ENCODE data around the gene TRMT44. TPM values are rescaled to one million over a fixed set of nuclear protein-coding genes. Genes with fewer than 3 reads are reported as not detected.

TRMT44 gene, protein sequence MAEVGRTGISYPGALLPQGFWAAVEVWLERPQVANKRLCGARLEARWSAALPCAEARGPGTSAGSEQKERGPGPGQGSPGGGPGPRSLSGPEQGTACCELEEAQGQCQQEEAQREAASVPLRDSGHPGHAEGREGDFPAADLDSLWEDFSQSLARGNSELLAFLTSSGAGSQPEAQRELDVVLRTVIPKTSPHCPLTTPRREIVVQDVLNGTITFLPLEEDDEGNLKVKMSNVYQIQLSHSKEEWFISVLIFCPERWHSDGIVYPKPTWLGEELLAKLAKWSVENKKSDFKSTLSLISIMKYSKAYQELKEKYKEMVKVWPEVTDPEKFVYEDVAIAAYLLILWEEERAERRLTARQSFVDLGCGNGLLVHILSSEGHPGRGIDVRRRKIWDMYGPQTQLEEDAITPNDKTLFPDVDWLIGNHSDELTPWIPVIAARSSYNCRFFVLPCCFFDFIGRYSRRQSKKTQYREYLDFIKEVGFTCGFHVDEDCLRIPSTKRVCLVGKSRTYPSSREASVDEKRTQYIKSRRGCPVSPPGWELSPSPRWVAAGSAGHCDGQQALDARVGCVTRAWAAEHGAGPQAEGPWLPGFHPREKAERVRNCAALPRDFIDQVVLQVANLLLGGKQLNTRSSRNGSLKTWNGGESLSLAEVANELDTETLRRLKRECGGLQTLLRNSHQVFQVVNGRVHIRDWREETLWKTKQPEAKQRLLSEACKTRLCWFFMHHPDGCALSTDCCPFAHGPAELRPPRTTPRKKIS
- total RNA-seq (2021): 17.4 and 17.9 TPM in 2 replicates
- Bru-seq, nascent RNA: percentile 68 among the genes with signal in this experiment
- BruChase-seq, experiment 1, labeled RNA remaining after a 2-hour chase: percentile 73 among the genes with signal in this experiment
- BruChase-seq, experiment 2, labeled RNA remaining after a 6-hour chase: percentile 66 among the genes with signal in this experiment
- long read RNA-seq, partial matches to known transcripts: 0 of 7 reads
- long read RNA-seq, other reads (novel, unspliced or antisense): 4 of 7 reads

DNA sequence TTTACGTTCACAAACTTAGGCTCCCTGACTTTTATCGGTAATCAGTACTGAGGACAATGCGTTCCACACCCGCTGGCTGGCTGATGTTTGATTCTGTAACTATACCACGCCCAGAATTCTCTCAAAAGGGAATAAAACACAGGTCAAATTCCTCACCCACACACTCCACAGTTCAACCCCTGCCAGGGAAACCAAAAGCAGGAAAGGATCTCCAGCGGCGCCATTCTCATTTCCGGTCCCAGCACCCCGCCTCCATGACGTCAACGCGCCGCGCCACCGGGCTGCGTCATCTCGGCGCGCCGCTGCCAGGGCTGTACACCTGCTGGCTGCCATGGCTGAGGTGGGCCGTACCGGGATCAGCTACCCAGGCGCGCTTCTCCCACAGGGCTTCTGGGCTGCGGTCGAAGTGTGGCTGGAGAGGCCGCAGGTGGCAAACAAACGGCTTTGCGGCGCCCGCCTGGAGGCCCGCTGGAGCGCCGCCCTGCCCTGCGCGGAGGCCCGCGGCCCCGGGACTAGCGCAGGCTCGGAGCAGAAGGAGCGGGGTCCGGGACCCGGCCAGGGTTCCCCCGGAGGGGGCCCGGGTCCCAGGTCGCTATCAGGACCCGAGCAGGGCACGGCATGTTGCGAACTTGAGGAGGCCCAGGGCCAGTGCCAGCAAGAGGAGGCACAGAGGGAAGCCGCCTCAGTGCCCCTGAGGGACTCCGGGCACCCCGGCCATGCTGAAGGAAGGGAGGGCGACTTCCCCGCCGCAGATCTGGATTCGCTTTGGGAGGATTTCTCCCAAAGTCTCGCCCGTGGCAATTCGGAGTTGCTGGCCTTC lies at the start of gene TRMT44, which contains the start of gene ACOX3:
Gene TRMT44, plus strand, starts transcription at position 286 of the 820 bp plus-strand sequence. Its CDS starts 46 bp downstream, at position 332.
Gene ACOX3, minus strand, starts transcription at position 232 of the 820 bp plus-strand sequence. CDS start 24,202 bp downstream, outside the sequence.
- Histone ChIP-seq H3K4me3 (peak within 1 kb of the TSS; percentile 82), H2AFZ (peak within 1 kb of the TSS; percentile 91), H3K27me3 (ENCODE audit: insufficient read depth, low read depth) (no peaks in the 10 kb centered on the region), H3K9me2 (ENCODE audit: insufficient read depth) (no peaks in the 10 kb centered on the region), H4K20me1 (ENCODE audit: insufficient read depth) (no peaks in the 10 kb centered on the region; the same call in 1 of the 2 replicates), H3K79me2 (ENCODE audit: low read depth) (peaks cover 55% of the 10 kb centered on the region), H3K36me3 (ENCODE audit: low read depth) (0 out of 2 replicates have a peak, but pooled peaks cover 3% of the 10 kb centered on the region), H3F3A (ENCODE audit: insufficient read depth, low read depth) (peaks cover 10% of the 10 kb centered on the region), H3K9me3 (ENCODE audit: insufficient read depth, low read depth) (no peaks in the 10 kb centered on the region), H3K4me1 (replicated peaks; ENCODE audit: insufficient read depth) (peaks cover 12% of the 10 kb centered on the region), H3K4me2 (peak within 1 kb of the TSS; percentile 95), H3K27ac (peak within 1 kb of the TSS; percentile 93)
- CTCF ChIA-PET: no interaction called here
- POLR2A ChIA-PET (ENCODE audit: unreplicated experiment): no interaction called here
- no TSS peak for BruUV-seq (replicated peaks)
- DNase-seq: peak; percentile 76 to 95
- TF ChIP-seq EZH2 (IDR thresholded peaks at IDR 0.05; ENCODE audit: low read depth): no peak
- TF ChIP-seq, protein P1, sequence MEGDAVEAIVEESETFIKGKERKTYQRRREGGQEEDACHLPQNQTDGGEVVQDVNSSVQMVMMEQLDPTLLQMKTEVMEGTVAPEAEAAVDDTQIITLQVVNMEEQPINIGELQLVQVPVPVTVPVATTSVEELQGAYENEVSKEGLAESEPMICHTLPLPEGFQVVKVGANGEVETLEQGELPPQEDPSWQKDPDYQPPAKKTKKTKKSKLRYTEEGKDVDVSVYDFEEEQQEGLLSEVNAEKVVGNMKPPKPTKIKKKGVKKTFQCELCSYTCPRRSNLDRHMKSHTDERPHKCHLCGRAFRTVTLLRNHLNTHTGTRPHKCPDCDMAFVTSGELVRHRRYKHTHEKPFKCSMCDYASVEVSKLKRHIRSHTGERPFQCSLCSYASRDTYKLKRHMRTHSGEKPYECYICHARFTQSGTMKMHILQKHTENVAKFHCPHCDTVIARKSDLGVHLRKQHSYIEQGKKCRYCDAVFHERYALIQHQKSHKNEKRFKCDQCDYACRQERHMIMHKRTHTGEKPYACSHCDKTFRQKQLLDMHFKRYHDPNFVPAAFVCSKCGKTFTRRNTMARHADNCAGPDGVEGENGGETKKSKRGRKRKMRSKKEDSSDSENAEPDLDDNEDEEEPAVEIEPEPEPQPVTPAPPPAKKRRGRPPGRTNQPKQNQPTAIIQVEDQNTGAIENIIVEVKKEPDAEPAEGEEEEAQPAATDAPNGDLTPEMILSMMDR (conservative IDR thresholded peaks at IDR 0.05): no peak
- intact Hi-C loops (cut with micrococcal nuclease; ENCODE audit: unreplicated experiment): loop anchor here (2.0 kb wide), 1 partner anchor 18 kb away; no protein-coding TSS in a partner anchor

DNA sequence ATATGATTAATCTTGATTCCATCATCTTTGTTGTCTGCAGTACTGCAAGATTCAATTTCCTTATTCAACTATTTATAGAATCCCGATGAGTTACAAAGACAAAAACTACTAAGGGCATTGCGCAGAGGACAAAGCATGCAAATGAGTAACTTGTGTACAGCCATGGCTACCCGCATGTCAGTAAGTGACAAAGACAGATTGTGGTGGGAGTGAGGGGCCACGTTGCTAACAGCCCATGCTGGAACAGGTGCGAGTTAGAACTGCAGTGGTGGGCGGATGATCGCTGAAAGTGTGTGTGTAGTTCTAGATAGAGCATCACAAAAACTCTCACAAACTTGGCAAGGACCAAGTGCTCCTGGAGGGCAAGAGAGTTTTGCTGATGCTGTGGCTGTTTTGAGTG lies 49.5 kb upstream of the TRMT44 start:
- no peak overlapping the region for H3K27ac ChIP-seq
- peaks cover 46% of the 10 kb centered on the region for H3K4me1 ChIP-seq (replicated peaks; ENCODE audit: insufficient read depth)
- intact Hi-C loops (cut with micrococcal nuclease; ENCODE audit: unreplicated experiment): no loop called here
- no peaks in the 10 kb centered on the region for H3K9me3 ChIP-seq (ENCODE audit: insufficient read depth, low read depth)
- no peak for DNase-seq
- no peaks in the 10 kb centered on the region for H3K27me3 ChIP-seq (ENCODE audit: insufficient read depth, low read depth)
- H3K4me3 ChIP-seq: no peak overlapping the region
- TF ChIP-seq EZH2 (IDR thresholded peaks at IDR 0.05; ENCODE audit: low read depth): no peak
- TF ChIP-seq, protein P1 (conservative IDR thresholded peaks at IDR 0.05): no peak
- H3F3A ChIP-seq (ENCODE audit: insufficient read depth, low read depth): peaks cover 12% of the 10 kb centered on the region; the same call in 1 of the 2 replicates
- POLR2A ChIA-PET (ENCODE audit: unreplicated experiment): no interaction called here
- BruUV-seq (replicated peaks): no TSS peak
- CTCF ChIA-PET: no interaction called here
- H4K20me1 ChIP-seq (ENCODE audit: insufficient read depth): no peaks in the 10 kb centered on the region
- H3K79me2 ChIP-seq (ENCODE audit: low read depth): no peaks in the 10 kb centered on the region
- H3K9me2 ChIP-seq (ENCODE audit: insufficient read depth): no peaks in the 10 kb centered on the region
- no peak overlapping the region for H2AFZ ChIP-seq
- H3K4me2 ChIP-seq: 0 out of 2 replicates have a peak overlapping the region, but pooled peaks have one; percentile 36
- H3K36me3 ChIP-seq (ENCODE audit: low read depth): no peaks in the 10 kb centered on the region

Measured in PC-9 (cell line).